HCT116 (cell line): ENCODE measurements around the gene OTOP1. TPM values are rescaled to one million over a fixed set of nuclear protein-coding genes. Genes with fewer than 3 reads are reported as not detected.

ENCODE experiments used
- ATAC-seq: fragments of 200-7000 bp; cut with Tn5 transposase; 2 replicates; pipeline ENCODE4 v1.9.1; 2020; ENCODE audit warnings: mild to moderate bottlenecking, moderate library complexity
- BruUV-seq: library from RNA; stranded (reverse); fragments of 400-500 nt; replicated peaks from 2 replicates; lab custom pipeline; 2021; lab: Mats Ljungman, UMichigan
- CTCF ChIA-PET: fragments of 300-600 bp; sonication (Branson Sonifier 250); formaldehyde crosslinking; loops from one replicate; lab custom pipeline; 2021; ENCODE audit warnings: antibody characterized with exemption; lab: Charles Lee
- POLR2A ChIA-PET: fragments of 300-600, 350-600 bp; sonication (Branson Sonifier 250); formaldehyde crosslinking; loops from one replicate; lab custom pipeline; 2021; ENCODE audit warnings: antibody characterized with exemption; lab: Charles Lee
- RAD21 ChIA-PET, 2 experiments: fragments of 300-600 bp; sonication (Branson Sonifier 250); formaldehyde crosslinking; loops; one replicate each; lab custom pipeline; 2023; ENCODE audit warnings: low total read pairs in 2 of 2; ENCODE audit not compliant: uncharacterized antibody in 2 of 2, unreplicated experiment in 2 of 2, low non-redundant PET in 1 of 2; lab: Charles Lee
- DNase-seq: peaks from one replicate; pipeline ENCODE4 v3.0.0-alpha.2; 2010; ENCODE audit warnings: low read depth, low spot score
- H2AFZ ChIP-seq: fragments of 200-600 bp; shearing (Covaris generic), sonication (generic); 2 replicates; pipeline ENCODE4 v1.6.1; 2017; ENCODE audit warnings: low read depth, mixed run types, mixed read lengths, antibody characterized with exemption, low read length; ENCODE audit not compliant: poor library complexity, severe bottlenecking
- H3K27ac ChIP-seq: 2 replicates; pipeline ENCODE4 v1.5.1; 2012; ENCODE audit warnings: low read depth, low read length
- H3K27me3 ChIP-seq: fragments of 200-600 bp; sonication (generic); 2 replicates; pipeline ENCODE4 v1.6.1; 2016; ENCODE audit warnings: mixed run types, low read length, mixed read lengths; ENCODE audit not compliant: insufficient read depth
- H3K36me3 ChIP-seq, 2 experiments: fragments of 200-500 bp in 1 of 2; fragments of 200-600 bp in 1 of 2; sonication (Bioruptor generic) in 1 of 2; sonication (generic) in 1 of 2; 2 replicates each; pipeline versions ENCODE4 v1.5.1 to v1.6.1; 2014 to 2016; ENCODE audit warnings: low read length in 2 of 2, inconsistent platforms in 1 of 2, mixed read lengths in 1 of 2, mixed run types in 1 of 2; ENCODE audit not compliant: insufficient read depth in 2 of 2, control insufficient read depth in 1 of 2
- H3K4me1 ChIP-seq, 2 experiments: fragments of 200-600 bp in 1 of 2; sonication (generic) in 1 of 2; 2 replicates each; pipeline versions ENCODE4 v1.5.1 to v1.6.1; 2012 to 2017; ENCODE audit warnings: low read length in 2 of 2, inconsistent platforms in 1 of 2, mild to moderate bottlenecking in 1 of 2, mixed read lengths in 1 of 2, mixed run types in 1 of 2, moderate library complexity in 1 of 2; ENCODE audit not compliant: insufficient read depth in 2 of 2, control insufficient read depth in 1 of 2
- H3K4me2 ChIP-seq: fragments of 200-600 bp; sonication (generic); 2 replicates; pipeline ENCODE4 v1.6.1; 2017; ENCODE audit warnings: mixed run types, low read length, mixed read lengths
- H3K4me3 ChIP-seq, 2 experiments: fragments of 200-600 bp in 1 of 2; sonication (generic) in 1 of 2; replicated peaks in 1 of 2; 2 replicates each; pipeline ENCODE4 v1.5.1; 2011 to 2016; ENCODE audit warnings: low read length in 2 of 2, control low read depth in 1 of 2, low read depth in 1 of 2, mild to moderate bottlenecking in 1 of 2, mixed read lengths in 1 of 2, mixed run types in 1 of 2
- H3K79me2 ChIP-seq: fragments of 200-600 bp; sonication (generic); 2 replicates; pipeline ENCODE4 v1.6.1; 2017; ENCODE audit warnings: mild to moderate bottlenecking, mixed run types, low read length, moderate library complexity, mixed read lengths; ENCODE audit not compliant: insufficient read depth
- H3K9ac ChIP-seq: fragments of 200-600 bp; sonication (generic); 2 replicates; pipeline ENCODE4 v1.6.1; 2016; ENCODE audit warnings: low read length, mixed read lengths
- H3K9me2 ChIP-seq: fragments of 200-600 bp; sonication (generic), shearing (Covaris generic); 2 replicates; pipeline ENCODE4 v1.6.1; 2017; ENCODE audit warnings: mixed run types, mild to moderate bottlenecking, moderate library complexity; ENCODE audit not compliant: insufficient read depth
- H3K9me3 ChIP-seq, 2 experiments: fragments of 200-500 bp in 1 of 2; fragments of 200-600 bp in 1 of 2; sonication (Bioruptor generic) in 1 of 2; sonication (generic) in 1 of 2; 2 replicates each; pipeline ENCODE4 v1.6.1; 2014 to 2017; ENCODE audit warnings: low read length in 2 of 2, mixed read lengths in 2 of 2, inconsistent platforms in 1 of 2, low read depth in 1 of 2, mild to moderate bottlenecking in 1 of 2, mixed run types in 1 of 2, moderate library complexity in 1 of 2; ENCODE audit not compliant: control insufficient read depth in 1 of 2, insufficient read depth in 1 of 2
- H4K20me1 ChIP-seq: fragments of 200-600 bp; sonication (generic), shearing (Covaris generic); 2 replicates; pipeline ENCODE4 v1.6.1; 2017; ENCODE audit warnings: mixed run types, mild to moderate bottlenecking, moderate library complexity; ENCODE audit not compliant: insufficient read depth
- ATF3 ChIP-seq: IDR thresholded peaks from 2 replicates; pipeline ENCODE4 v1.6.1; 2012
- ELF1 ChIP-seq: IDR thresholded peaks from 2 replicates; pipeline ENCODE4 v1.6.1; 2012; ENCODE audit warnings: low read depth, borderline replicate concordance
- EZH2 ChIP-seq: fragments of 200-600 bp; sonication (generic); IDR thresholded peaks from 2 replicates; pipeline ENCODE4 v1.6.1; 2017; ENCODE audit warnings: antibody characterized with exemption, mixed run types
- EZH2phosphoT487 ChIP-seq: fragments of 200-600 bp; IDR thresholded peaks from 2 replicates; pipeline ENCODE4 v1.6.1; 2018; ENCODE audit warnings: antibody characterized with exemption, borderline replicate concordance
- FOSL1 ChIP-seq: IDR thresholded peaks from 2 replicates; pipeline ENCODE4 v1.6.1; 2012; ENCODE audit warnings: low read depth
- JUND ChIP-seq: IDR thresholded peaks from 2 replicates; pipeline ENCODE4 v1.6.1; 2012
- POLR2A ChIP-seq: IDR thresholded peaks from 2 replicates; pipeline ENCODE4 v1.7.0; 2011; ENCODE audit warnings: borderline replicate concordance; ENCODE audit not compliant: insufficient read depth, insufficient read length; ENCODE audit errors: extremely low read depth
- POLR2AphosphoS5 ChIP-seq: IDR thresholded peaks from 2 replicates; pipeline ENCODE4 v1.6.1; 2011; ENCODE audit warnings: mild to moderate bottlenecking, low read depth, low read length, moderate library complexity
- SP1 ChIP-seq: IDR thresholded peaks from 2 replicates; pipeline ENCODE4 v1.6.1; 2012; ENCODE audit warnings: low read depth
- SRF ChIP-seq: IDR thresholded peaks from 2 replicates; pipeline ENCODE4 v1.6.1; 2012; ENCODE audit warnings: low read depth
- TCF7L2 ChIP-seq: IDR thresholded peaks from 2 replicates; pipeline ENCODE4 v1.7.0; 2011; ENCODE audit warnings: borderline replicate concordance, inconsistent platforms; ENCODE audit not compliant: insufficient read depth, insufficient read length; ENCODE audit errors: extremely low read depth
- YY1 ChIP-seq: IDR thresholded peaks from 2 replicates; pipeline ENCODE4 v1.6.1; 2011; ENCODE audit warnings: low read length, low read depth, moderate library complexity, mild to moderate bottlenecking; ENCODE audit not compliant: insufficient replicate concordance; ENCODE audit errors: extremely low read depth
- ZBTB33 ChIP-seq: IDR thresholded peaks from 2 replicates; pipeline ENCODE4 v1.6.1; 2011; ENCODE audit warnings: mild to moderate bottlenecking, low read length, moderate library complexity; ENCODE audit not compliant: insufficient replicate concordance; ENCODE audit errors: extremely low read depth
- ZNF274 ChIP-seq: fragments of 200-500 bp; sonication (Bioruptor generic); IDR thresholded peaks from 2 replicates; pipeline ENCODE4 v1.6.1; 2014; ENCODE audit warnings: mild to moderate bottlenecking, low read depth, low read length, inconsistent platforms
- intact Hi-C: fragments of 100-400 bp; cut with micrococcal nuclease; formaldehyde crosslinking; loops from 2 replicates; pipeline ENCODE4 v1.10.0; 2022
- total RNA-seq: library from RNA; stranded (reverse); gene quantifications from one replicate; pipeline ENCODE4 v1.2.1, GENCODE V29; 2021; ENCODE audit not compliant: unreplicated experiment
- TF ChIP-seq, protein P1 (sequence below): IDR thresholded peaks from 2 replicates; pipeline ENCODE4 v1.6.1; 2012; ENCODE audit warnings: low read depth
- TF ChIP-seq, protein P2 (sequence below): IDR thresholded peaks from 2 replicates; pipeline ENCODE4 v1.6.1; 2012
- TF ChIP-seq, protein P3 (sequence below), 3 experiments: fragments of 200-600 bp in 1 of 3; sonication (generic) in 1 of 3; IDR thresholded peaks in 2 of 3; conservative IDR thresholded peaks in 1 of 3; 2 replicates each; pipeline ENCODE4 v1.5.1; 2012 to 2017; ENCODE audit warnings: low read depth in 2 of 3, low read length in 2 of 3, antibody characterized with exemption in 1 of 3, borderline replicate concordance in 1 of 3, control low read depth in 1 of 3, mild to moderate bottlenecking in 1 of 3, mixed read lengths in 1 of 3, mixed run types in 1 of 3, moderate library complexity in 1 of 3; ENCODE audit not compliant: insufficient read depth in 1 of 3

Gene OTOP1
- total RNA-seq, 1 experiment from 2014 or later = not detected

GRCh38 chr4:4269331-4269731 is 42.6 kb upstream of the OTOP1 start:
- Histone ChIP-seq H3K9ac (no peak overlapping the region), H3K9me2 (no peaks in the 10 kb centered on the region), H3K36me3 (peaks cover 40 to 49% of the 10 kb centered on the region in 2 experiments), H3K4me1 (no peaks in the 10 kb centered on the region), H3K79me2 (no peaks in the 10 kb centered on the region), H3K4me2 (no peak overlapping the region), H3K9me3 (no peaks in the 10 kb centered on the region), H4K20me1 (no peaks in the 10 kb centered on the region), H3K27me3 (no peaks in the 10 kb centered on the region), H3K4me3 (no peak overlapping the region), H2AFZ (no peak overlapping the region), H3K27ac (no peak overlapping the region)
- DNase-seq (no peak), ATAC-seq (no peak)
- intact Hi-C loops = no loop called here
- CTCF ChIA-PET = no interaction called here
- RAD21 ChIA-PET = no interaction called here
- no TSS peak for BruUV-seq
- TF ChIP-seq, protein P1, sequence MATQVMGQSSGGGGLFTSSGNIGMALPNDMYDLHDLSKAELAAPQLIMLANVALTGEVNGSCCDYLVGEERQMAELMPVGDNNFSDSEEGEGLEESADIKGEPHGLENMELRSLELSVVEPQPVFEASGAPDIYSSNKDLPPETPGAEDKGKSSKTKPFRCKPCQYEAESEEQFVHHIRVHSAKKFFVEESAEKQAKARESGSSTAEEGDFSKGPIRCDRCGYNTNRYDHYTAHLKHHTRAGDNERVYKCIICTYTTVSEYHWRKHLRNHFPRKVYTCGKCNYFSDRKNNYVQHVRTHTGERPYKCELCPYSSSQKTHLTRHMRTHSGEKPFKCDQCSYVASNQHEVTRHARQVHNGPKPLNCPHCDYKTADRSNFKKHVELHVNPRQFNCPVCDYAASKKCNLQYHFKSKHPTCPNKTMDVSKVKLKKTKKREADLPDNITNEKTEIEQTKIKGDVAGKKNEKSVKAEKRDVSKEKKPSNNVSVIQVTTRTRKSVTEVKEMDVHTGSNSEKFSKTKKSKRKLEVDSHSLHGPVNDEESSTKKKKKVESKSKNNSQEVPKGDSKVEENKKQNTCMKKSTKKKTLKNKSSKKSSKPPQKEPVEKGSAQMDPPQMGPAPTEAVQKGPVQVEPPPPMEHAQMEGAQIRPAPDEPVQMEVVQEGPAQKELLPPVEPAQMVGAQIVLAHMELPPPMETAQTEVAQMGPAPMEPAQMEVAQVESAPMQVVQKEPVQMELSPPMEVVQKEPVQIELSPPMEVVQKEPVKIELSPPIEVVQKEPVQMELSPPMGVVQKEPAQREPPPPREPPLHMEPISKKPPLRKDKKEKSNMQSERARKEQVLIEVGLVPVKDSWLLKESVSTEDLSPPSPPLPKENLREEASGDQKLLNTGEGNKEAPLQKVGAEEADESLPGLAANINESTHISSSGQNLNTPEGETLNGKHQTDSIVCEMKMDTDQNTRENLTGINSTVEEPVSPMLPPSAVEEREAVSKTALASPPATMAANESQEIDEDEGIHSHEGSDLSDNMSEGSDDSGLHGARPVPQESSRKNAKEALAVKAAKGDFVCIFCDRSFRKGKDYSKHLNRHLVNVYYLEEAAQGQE = no peak
- TF ChIP-seq YY1 (no peak), ATF3 (no peak), JUND (no peak), SP1 (no peak), ELF1 (no peak), ZBTB33 (no peak), POLR2A (no peak), ZNF274 (no peak), FOSL1 (no peak), TCF7L2 (no peak), POLR2AphosphoS5 (no peak), SRF (no peak), EZH2phosphoT487 (no peak), EZH2 (no peak)
- TF ChIP-seq, protein P2, sequence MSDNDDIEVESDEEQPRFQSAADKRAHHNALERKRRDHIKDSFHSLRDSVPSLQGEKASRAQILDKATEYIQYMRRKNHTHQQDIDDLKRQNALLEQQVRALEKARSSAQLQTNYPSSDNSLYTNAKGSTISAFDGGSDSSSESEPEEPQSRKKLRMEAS = no peak
- TF ChIP-seq, protein P3, sequence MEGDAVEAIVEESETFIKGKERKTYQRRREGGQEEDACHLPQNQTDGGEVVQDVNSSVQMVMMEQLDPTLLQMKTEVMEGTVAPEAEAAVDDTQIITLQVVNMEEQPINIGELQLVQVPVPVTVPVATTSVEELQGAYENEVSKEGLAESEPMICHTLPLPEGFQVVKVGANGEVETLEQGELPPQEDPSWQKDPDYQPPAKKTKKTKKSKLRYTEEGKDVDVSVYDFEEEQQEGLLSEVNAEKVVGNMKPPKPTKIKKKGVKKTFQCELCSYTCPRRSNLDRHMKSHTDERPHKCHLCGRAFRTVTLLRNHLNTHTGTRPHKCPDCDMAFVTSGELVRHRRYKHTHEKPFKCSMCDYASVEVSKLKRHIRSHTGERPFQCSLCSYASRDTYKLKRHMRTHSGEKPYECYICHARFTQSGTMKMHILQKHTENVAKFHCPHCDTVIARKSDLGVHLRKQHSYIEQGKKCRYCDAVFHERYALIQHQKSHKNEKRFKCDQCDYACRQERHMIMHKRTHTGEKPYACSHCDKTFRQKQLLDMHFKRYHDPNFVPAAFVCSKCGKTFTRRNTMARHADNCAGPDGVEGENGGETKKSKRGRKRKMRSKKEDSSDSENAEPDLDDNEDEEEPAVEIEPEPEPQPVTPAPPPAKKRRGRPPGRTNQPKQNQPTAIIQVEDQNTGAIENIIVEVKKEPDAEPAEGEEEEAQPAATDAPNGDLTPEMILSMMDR (IDR thresholded peaks at IDR 0.05 in 2 of 3, conservative IDR thresholded peaks at IDR 0.05 in 1 of 3; ENCODE audit: borderline replicate concordance in 1 of 3, insufficient read depth in 1 of 3, low read depth in 2 of 3, low read length in 2 of 3) = no peak
- POLR2A ChIA-PET = interaction anchor here (1.3 kb wide), 1 partner anchor 18 kb away, joined by 3 read pairs; no protein-coding TSS in a partner anchor
